ENCODE results near the gene ARID1B. TPM values are rescaled to one million over a fixed set of nuclear protein-coding genes. Genes with fewer than 3 reads are reported as not detected.

Gene ARID1B
- total RNA-seq, 2 donors from 2014 or later = 74.0 to 110 TPM

DNA sequence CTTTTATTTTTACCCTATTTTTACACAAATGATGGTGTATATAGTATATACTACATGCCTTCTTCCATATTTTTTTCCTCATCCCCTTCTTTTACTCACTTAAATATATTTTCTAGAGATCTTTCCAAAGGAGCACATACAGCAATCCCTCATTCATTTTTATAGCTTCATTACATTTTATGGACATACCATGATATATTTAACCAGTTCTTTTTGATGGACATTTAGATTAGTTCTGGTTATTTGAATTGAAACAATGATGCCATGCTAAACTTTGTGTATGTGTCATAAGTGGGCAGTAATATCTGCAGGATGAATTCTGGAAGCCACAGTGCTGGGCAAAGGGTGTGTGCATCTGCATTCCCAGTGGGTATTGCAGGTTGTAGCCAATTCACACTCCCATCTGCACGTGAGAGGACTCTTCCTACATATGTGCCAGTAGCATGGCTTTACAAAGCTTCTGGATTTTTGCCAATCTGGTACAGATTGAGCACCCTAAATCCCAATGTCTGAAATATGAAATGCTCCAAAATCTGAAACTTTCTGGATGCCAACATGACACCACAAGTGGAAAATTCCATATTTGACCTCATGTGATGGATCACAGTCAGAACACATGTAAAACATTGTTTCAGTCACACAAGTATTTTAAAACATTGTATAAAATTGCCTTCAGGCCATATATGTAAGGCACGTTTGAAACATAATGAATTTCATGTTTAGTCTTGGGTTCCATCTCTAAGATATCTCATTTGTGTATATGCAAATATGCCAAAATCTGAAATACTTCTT is 127.2 kb downstream of the ARID1B start:
- no peak overlapping the region for H3K4me3 Mint-ChIP-seq
- no peak overlapping the region for H3K27ac Mint-ChIP-seq
- H3K27me3 Mint-ChIP-seq (ENCODE audit: insufficient read depth) = no peaks in the 10 kb centered on the region
- TF ChIP-seq, protein P1, sequence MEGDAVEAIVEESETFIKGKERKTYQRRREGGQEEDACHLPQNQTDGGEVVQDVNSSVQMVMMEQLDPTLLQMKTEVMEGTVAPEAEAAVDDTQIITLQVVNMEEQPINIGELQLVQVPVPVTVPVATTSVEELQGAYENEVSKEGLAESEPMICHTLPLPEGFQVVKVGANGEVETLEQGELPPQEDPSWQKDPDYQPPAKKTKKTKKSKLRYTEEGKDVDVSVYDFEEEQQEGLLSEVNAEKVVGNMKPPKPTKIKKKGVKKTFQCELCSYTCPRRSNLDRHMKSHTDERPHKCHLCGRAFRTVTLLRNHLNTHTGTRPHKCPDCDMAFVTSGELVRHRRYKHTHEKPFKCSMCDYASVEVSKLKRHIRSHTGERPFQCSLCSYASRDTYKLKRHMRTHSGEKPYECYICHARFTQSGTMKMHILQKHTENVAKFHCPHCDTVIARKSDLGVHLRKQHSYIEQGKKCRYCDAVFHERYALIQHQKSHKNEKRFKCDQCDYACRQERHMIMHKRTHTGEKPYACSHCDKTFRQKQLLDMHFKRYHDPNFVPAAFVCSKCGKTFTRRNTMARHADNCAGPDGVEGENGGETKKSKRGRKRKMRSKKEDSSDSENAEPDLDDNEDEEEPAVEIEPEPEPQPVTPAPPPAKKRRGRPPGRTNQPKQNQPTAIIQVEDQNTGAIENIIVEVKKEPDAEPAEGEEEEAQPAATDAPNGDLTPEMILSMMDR (conservative IDR thresholded peaks at IDR 0.05) = no peak
- peaks cover under 1% of the 10 kb centered on the region for H3K4me1 Mint-ChIP-seq
- no peaks in the 10 kb centered on the region for H3K9me3 Mint-ChIP-seq
- H3K9ac ChIP-seq (ENCODE audit: extremely low read depth, low read length, poor library complexity, severe bottlenecking) = no peak overlapping the region
- H3K27ac ChIP-seq (ENCODE audit: low read depth, low read length) = no peak overlapping the region
- no peak overlapping the region for H3K4me3 ChIP-seq (ENCODE audit: low read length)
- no peak for DNase-seq
- H3K4me1 ChIP-seq (ENCODE audit: control insufficient read depth, insufficient read depth, low read length) = peaks cover under 1% of the 10 kb centered on the region
- H3K36me3 Mint-ChIP-seq (ENCODE audit: low read depth) = peaks cover 12% of the 10 kb centered on the region
- H3K9me3 ChIP-seq (ENCODE audit: control insufficient read depth, low read length) = no peaks in the 10 kb centered on the region
- no peaks in the 10 kb centered on the region for H3K27me3 ChIP-seq (ENCODE audit: control insufficient read depth, insufficient read depth, low read length, poor library complexity, severe bottlenecking)
- peaks cover 15% of the 10 kb centered on the region for H3K36me3 ChIP-seq (ENCODE audit: control insufficient read depth, insufficient read depth, low read length)
- 92 to 100% methylated on average over 1 to 2 of the region's 2 CpGs for WGBS, 2 experiments (ENCODE audit: insufficient coverage in 1 of 2, insufficient read length in 1 of 2)

DNA sequence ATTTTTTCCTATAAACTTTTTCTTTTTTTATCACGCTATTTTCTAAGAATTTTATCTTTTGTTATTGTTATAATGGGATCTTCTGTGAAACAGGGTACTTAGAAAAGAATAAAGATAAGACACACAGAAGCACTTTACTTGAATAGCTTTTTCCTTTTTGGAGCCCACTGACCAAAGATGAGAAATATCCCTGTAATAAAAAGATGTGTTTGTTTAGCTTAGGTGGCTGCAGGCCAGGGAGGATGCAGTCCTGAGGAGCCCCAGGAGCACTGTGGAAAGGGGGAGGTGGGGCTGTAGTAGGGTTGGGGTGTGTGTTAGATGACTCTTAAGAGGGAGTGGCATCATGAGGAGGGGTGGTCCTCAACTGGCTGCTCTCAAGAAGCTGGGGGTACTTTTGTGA is 128.6 kb downstream of the ARID1B start:
- H3K9ac ChIP-seq (ENCODE audit: extremely low read depth, low read length, poor library complexity, severe bottlenecking) = no peak overlapping the region
- H3K4me3 ChIP-seq (ENCODE audit: low read length) = no peak overlapping the region
- Mint-ChIP-seq H3K27me3 (ENCODE audit: insufficient read depth) (no peaks in the 10 kb centered on the region), H3K4me1 (no peaks in the 10 kb centered on the region), H3K36me3 (ENCODE audit: low read depth) (peaks cover 12% of the 10 kb centered on the region), H3K27ac (peak overlapping the region; percentile 64), H3K4me3 (no peak overlapping the region), H3K9me3 (no peaks in the 10 kb centered on the region)
- TF ChIP-seq, protein P1 (conservative IDR thresholded peaks at IDR 0.05) = no peak
- H3K27me3 ChIP-seq (ENCODE audit: control insufficient read depth, insufficient read depth, low read length, poor library complexity, severe bottlenecking) = no peaks in the 10 kb centered on the region
- H3K9me3 ChIP-seq (ENCODE audit: control insufficient read depth, low read length) = no peaks in the 10 kb centered on the region
- DNase-seq = no peak
- no peak overlapping the region for H3K27ac ChIP-seq (ENCODE audit: low read depth, low read length)
- H3K4me1 ChIP-seq (ENCODE audit: control insufficient read depth, insufficient read depth, low read length) = no peaks in the 10 kb centered on the region
- peaks cover 15% of the 10 kb centered on the region for H3K36me3 ChIP-seq (ENCODE audit: control insufficient read depth, insufficient read depth, low read length)
- no CpG with 5 or more reads among the region's 1 CpG for WGBS, 2 experiments (ENCODE audit: insufficient coverage in 1 of 2, insufficient read length in 1 of 2)

DNA sequence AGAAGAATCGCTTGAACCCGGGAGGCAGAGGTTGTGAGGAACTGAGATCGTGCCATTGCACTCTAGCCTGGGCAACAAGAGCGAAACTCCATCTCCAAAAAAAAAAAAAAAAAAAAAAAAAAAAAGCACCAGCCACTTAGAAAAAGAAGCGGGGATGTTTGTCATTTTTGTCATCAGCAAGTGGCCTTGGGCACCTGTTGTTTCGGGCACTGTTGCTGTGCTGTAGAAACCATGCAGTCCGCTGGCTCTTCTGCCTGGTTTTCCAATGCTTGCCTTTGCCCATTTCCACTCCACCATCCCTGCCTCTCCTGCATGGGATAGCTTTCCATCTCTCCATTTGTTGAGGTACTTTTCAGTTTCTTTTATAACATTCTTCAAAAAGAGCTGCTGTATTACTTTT is 129.3 kb downstream of the ARID1B start:
- Mint-ChIP-seq H3K9me3 (no peaks in the 10 kb centered on the region), H3K27ac (no peak overlapping the region), H3K27me3 (ENCODE audit: insufficient read depth) (no peaks in the 10 kb centered on the region), H3K4me3 (no peak overlapping the region), H3K4me1 (no peaks in the 10 kb centered on the region), H3K36me3 (ENCODE audit: low read depth) (peaks cover 12% of the 10 kb centered on the region)
- Histone ChIP-seq H3K4me1 (ENCODE audit: control insufficient read depth, insufficient read depth, low read length) (no peaks in the 10 kb centered on the region), H3K4me3 (ENCODE audit: low read length) (no peak overlapping the region), H3K9me3 (ENCODE audit: control insufficient read depth, low read length) (no peaks in the 10 kb centered on the region), H3K27me3 (ENCODE audit: control insufficient read depth, insufficient read depth, low read length, poor library complexity, severe bottlenecking) (no peaks in the 10 kb centered on the region), H3K27ac (ENCODE audit: low read depth, low read length) (no peak overlapping the region), H3K9ac (ENCODE audit: extremely low read depth, low read length, poor library complexity, severe bottlenecking) (no peak overlapping the region), H3K36me3 (ENCODE audit: control insufficient read depth, insufficient read depth, low read length) (peaks cover 13% of the 10 kb centered on the region)
- TF ChIP-seq, protein P1 (conservative IDR thresholded peaks at IDR 0.05) = no peak
- 96 to 100% methylated on average over 5 to 7 of the region's 7 CpGs for WGBS, 2 experiments (ENCODE audit: insufficient coverage in 1 of 2, insufficient read length in 1 of 2)
- DNase-seq = no peak

Data from endodermal cell (in vitro differentiated cells).